ENCODE data around the gene BTC. TPM values are rescaled to one million over a fixed set of nuclear protein-coding genes. Genes with fewer than 3 reads are reported as not detected.

The BTC gene, protein sequence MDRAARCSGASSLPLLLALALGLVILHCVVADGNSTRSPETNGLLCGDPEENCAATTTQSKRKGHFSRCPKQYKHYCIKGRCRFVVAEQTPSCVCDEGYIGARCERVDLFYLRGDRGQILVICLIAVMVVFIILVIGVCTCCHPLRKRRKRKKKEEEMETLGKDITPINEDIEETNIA
- total RNA-seq: under 1 TPM in 1 of 2 donors, not detected in 1; under 0.01 TPM

DNA sequence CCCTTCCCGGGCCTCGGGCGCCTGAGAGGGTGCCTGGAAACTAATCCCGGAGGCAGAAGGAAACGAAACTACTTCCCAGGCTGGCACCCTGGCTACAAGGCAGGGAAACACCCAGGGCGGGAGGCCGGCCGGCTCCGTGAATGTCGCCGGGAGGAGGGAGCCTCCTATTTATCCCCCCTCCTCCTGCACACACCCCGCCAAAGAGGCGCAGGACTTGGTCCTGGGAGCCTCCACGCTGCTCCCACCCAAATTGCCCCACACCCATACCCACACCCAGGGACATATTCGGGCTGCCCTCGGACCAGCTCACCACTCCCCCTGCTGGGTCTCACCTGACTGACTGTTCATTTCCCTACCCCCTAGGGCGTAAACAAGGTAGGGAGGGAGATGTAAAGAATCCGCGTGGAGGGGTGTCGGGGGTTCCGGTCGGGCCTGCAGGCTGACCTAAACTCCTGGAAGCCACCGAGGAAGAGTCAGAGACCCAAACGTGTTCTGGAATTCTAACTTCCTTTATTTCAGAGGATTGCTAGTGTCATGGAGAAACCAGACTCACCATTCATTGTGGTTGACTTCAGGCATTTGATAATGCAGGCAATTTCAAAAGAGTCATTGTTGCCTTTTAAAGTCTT is at the start of gene BTC:
Gene BTC, minus strand, starts transcription at position 142 of the 629 bp plus-strand sequence. CDS start 198 bp downstream, outside the sequence.

Other genes starting within 250 kb of the BTC start
- gene PARM1, start 138.6 kb upstream of the BTC start, total RNA-seq: not detected